ENCODE data around the gene ZMIZ1.

Gene ZMIZ1

DNA sequence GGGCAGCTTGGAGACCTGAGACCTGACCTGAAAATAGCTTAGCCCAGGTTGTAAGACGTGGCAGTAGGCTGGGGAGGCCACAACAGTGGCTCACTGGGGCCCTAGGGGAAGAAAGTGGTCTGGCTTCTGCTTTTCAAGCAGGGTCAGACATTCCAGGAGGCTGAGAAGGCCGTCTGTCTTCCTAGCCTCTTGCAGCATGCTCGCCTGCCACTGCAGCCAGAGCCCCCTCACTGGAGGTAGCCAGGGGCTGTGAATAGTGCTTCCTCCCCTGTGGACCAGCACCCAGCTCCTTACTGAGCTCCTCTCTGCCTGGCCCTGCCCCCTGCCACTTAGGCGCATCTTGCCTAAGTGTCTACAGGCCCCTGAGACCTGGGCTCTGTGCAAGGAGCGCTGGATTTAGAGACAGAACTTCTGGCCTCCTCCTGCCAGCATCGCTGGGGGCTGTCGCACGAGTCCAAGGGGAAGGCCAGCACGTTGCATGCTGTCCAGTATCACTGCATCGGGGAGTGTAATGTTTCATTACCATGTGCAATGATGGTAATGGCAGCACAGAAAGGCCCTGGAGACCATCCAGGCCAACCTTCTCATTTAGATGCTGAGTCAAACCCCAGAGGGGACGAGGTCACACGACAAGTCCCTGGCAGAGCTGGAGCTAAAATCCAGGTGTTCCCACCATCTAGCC lies 12.7 kb downstream of the ZMIZ1 start:
- no peak for DNase-seq (ENCODE audit: low read depth)

DNA sequence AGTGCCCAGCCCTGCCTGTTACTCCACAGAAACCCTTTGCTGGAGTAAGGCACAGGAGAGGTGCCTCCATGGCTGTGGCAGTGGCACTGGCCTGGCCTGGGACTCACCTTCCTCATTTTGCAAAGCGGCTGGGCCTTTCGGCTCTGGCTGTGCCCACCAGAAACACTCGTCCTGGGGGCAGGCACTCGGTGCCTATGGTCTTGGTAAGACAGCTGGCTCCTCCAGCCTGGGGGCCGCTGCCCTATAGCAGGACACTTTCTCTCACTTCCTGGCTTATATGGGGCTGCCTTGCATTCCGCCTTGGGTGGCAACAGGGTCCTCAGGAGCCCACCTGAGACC lies 13.2 kb downstream of the ZMIZ1 start:
- no peak for DNase-seq (ENCODE audit: low read depth)

DNA sequence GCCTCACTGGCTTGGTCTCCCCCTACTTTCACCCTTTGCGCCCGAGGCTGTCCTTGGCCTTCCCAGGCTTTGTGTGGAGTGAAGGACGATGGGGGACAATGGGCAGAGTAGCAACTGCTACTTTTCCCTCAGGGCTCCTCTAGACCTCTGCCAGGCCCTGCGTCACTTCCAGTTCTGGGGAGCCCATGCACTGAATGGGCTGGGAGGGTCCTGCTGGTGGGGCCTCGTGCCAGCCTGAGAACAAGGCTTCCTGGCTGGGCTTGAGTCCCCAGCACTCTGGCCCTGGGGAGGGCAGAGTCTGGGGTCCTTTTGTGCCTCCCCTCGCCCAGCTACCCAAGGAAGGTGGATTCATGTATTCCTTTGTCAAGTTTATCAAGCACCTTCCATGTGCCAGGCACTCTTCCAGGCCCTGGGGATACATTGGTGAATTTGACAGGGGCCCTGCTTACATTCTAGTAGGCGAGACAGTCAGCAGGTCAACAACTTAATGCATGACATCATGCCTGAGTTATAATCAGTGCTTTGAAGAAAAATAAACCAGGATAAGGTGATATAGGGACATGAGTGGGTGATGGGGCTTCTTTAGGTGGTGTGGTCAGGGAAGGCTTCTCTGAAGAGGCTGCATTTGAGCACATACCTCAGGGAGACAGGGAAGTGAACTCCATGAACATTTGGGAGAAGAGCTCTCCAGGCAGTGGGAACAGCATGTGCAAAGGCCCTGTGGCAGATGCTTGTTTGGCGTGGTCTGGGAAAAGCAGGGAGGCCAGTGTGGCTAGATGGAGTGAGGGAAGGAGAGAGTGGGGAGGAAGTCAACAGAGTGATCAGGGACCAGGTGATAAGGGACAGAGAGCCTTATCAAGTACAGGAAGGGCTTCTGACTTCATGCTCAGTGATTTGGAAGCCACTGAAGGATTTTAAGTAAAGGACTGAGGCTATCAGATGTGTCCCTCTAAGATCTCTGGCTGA lies 14.1 kb downstream of the ZMIZ1 start:
- no peak for DNase-seq (ENCODE audit: low read depth)

DNA sequence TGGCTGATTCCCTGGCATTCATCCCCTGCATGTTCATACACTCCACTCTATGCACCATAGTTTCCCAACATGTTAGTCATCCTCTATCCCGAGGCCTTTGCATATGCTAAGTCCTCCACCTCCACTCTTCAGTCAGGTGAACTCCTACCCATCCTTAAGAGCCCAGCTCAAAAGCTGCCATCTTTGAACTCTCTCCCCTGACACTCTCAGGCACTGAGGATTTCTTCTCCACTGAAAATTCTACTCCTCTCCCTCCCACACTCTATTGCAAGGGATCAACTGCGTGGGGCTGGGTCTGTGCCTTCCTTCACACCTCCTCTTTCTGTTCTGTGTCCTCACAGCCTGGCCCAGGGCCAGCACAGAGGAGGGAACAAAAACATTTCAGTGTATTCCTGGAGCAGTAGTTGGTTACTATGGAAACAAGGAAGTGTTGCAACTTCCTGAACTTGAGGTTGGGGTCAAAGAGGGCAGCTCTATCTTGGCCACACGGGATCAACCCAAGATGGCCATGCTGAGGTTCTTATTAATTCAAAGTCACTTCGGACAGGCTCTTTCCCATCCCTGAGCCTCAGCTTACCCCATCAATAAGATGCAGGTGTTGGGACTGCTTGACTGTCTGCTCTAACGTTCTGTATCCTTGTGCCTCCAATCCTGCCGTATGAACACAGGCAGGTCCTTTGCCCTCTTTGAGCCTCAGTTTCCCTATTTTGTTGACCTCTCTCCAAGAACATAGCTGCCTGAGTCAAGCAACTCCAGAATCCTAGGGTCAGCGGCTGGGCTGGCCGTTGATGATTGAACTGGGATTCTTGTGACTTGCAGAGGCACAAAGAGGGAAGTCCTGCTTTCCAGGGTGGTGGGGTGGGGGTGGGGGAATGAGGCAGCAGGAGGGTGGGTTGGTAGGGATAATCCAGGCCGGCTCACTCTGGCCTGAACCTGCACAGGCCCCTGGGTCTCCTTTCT lies 15.5 kb downstream of the ZMIZ1 start:
- DNase-seq (ENCODE audit: low read depth): no peak

DNA sequence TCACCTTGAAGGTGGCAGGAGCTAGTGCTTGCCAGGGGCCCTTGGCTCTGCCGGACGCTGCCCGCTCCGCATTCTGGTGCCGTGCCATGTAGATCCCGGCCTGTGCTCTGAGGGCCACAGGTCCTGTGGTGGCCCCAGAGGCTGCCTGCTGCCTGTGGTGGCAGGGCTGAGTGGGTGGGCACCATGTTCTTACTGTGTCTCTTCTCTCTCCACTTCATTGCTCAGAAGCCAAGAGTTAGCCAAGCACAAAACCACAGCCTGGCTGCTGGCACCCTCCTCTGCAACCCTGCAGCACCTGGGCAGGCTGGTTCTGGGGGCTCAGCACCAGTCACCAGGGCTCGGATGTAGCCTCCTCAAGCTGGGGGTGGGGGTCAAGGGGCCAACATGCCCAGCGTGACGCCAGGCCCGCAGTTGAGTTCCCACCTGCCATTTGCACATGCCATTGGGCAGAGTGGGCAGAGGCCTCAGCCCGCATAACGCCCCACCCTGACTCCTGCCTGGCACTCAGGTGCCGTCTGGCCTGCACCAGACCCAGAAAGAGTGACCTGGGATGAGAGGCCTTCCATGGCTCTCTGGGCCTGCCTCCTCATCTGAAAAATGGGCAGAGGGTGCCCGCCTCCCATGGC lies 16.3 kb downstream of the ZMIZ1 start:
- DNase-seq (ENCODE audit: low read depth): no peak

DNA sequence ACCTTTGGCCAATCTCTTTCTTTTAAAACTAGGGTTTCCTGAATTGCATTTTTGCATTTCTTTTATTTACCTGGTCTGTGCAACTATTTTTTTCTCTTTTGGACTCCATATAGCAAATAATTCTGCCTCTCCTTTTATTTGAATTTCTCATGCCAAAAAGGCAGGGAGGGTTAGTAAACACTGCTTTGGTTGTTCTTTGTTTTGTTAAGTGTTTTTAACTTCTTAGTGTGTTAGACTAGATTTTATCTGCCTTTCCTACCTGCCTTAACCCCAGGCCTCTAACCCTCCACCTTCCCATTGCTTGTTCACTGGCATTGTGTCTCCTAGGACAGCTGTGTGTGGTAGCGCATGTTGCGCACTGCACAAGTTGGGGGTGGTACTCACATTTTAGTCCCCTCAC lies 18.1 kb downstream of the ZMIZ1 start:
- no peak for DNase-seq (ENCODE audit: low read depth)

DNA sequence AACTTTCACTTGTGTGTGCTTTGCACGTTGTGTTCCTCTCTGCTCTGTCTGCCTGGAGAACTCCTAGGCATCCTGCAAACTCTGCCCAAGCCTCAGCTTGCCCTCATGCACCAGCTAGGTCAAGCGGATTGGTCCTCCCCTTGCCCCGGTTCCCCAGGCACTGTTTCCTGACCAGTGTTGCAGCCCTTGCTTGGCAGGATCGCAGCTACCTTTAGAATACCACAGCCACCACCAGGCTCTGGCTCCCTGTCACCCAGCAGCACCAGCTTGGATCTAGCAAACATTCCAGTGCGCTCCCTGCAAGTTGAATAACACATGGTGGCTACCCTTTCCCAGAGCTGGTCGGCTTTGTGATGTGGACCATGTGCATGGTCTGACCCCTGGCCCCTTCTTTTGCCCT lies 19.0 kb downstream of the ZMIZ1 start:
- DNase-seq (ENCODE audit: low read depth): no peak

DNA sequence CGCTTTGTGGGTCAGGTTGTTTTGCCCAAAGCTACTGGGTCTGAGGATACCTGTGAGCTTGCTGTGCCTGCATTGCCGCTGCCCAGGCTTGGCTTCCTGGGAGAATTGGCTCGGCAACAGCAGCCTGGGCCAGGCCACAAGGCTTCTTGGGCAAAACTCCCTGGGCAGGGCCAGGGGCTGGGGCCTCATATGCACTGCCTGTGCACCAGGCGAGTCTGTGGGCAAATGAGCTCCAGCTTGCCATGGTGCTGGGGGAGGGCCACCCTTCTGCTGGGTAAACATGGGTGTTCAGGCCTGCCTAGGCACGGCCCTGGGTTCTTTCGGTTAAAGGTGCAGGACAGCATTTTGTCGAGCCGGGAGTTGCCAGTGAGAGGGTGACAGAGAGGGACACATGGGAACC lies 19.4 kb downstream of the ZMIZ1 start:
- no peak for DNase-seq (ENCODE audit: low read depth)

DNA sequence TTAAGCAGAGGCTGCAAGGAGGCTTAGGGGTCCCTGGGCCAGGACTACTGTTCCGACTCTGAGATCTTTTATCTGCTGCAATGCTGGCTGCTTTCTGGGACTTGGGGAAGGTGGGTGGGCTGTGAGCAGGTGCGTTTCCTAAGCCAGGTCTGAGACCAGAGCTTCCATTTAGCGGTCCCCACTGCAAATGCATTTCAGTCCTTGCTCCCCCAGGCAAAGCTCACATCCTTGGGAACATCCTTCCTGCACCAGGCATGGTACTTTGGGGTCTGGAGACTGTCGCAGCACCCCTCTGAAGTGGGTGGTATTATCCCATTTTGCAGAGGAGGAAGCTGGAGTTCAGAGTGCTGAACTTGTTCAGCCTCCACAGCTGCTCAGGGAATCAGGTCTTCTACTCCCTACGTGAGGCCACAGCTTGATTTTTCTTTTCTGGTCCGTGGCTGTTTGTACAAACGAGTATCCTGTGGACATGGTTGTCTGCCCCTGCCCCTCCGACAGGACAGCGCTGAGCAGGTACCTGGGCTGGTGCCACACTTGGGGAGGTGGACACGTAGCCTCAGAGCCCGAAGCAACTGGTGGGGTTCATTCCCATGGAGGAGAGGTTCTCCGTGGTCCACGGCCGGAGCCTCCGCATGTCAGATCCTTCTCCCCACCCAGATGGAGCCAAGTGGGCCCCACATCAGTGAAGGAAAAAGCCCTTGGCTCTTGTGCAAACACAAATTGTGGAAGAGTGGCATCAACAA lies 20.0 kb downstream of the ZMIZ1 start:
- no peak for DNase-seq (ENCODE audit: low read depth)

DNA sequence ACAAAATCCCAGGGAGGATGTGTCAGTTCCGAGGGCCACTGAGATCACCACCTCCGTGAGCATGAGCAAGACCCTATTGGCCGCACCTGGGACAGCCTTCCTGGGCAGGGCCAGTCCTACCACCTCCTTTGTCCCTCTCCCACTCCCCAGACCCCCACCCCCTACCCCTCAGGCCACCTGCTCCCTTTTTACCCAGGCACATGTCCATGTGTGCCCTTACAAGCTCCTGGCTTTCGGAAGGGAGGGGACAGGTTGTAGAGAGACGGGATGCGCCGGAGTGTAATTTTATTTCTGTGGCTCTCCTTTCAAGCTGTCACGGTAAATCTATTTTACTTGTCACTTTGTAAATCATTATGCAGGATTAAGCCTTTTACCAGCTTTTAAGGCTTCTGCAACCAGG lies 20.9 kb downstream of the ZMIZ1 start:
- no peak for DNase-seq (ENCODE audit: low read depth)

DNA sequence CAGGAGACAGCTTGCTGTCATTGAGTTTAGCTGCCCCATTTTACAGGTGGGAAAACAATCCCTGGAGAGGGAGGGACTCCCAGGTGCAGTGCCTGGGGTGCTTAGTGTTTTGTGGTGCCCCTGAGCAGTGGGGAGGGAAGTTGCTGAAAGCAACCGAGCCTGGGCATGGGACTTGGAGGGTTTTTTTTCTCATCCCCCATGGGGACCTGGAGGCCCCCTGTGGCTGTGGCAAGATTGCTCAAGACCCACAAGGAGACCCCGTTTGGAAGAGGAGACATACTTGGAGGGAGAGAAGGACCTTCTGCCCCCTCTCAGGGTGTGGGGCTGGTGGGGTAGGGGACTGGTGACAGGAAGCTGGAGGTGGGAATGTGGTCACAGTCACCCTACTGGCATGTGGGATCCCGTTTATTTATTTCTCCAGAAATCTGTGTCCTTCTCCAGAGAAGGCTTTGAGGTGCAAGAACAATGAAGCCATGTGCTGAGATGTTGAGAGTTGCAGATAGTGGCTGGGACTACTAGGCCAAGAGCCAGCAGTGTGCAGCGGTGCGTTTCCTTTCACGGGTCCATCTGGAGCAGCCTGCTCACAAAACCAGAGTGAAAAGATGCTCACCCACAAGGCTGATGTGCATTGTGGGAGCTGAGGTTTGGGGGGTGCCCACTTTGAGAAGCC lies 21.5 kb downstream of the ZMIZ1 start:
- DNase-seq (ENCODE audit: low read depth): no peak

DNA sequence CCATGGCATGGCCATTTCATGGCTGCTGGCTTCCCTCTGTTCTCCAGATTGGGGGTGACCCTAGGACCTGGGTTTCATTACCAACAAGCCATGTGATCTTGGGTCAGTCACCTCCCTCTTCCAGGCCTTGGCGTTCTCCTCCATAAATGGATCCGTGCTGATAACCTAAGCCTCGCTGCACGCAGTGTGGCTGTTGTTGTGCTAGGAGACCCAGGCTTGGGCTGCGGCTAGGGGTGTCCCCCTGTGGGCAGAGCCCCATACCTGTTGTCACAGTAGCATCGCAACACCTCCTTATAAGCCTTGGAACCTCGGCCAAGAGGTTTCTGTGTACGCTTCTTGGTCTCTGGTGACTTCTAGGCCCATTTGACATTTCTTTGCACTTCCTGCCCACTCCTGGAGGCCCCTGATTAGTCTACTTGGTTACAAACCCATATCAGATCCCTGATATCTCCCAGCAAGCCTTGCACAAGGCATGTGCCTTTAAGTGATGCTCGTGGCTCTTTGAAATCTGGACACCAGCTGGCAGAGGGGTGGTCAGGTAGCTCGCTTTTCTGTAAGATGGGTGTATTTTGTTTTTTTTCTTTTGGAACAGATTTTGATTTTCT lies 23.6 kb downstream of the ZMIZ1 start:
- no peak for DNase-seq (ENCODE audit: low read depth)

DNA sequence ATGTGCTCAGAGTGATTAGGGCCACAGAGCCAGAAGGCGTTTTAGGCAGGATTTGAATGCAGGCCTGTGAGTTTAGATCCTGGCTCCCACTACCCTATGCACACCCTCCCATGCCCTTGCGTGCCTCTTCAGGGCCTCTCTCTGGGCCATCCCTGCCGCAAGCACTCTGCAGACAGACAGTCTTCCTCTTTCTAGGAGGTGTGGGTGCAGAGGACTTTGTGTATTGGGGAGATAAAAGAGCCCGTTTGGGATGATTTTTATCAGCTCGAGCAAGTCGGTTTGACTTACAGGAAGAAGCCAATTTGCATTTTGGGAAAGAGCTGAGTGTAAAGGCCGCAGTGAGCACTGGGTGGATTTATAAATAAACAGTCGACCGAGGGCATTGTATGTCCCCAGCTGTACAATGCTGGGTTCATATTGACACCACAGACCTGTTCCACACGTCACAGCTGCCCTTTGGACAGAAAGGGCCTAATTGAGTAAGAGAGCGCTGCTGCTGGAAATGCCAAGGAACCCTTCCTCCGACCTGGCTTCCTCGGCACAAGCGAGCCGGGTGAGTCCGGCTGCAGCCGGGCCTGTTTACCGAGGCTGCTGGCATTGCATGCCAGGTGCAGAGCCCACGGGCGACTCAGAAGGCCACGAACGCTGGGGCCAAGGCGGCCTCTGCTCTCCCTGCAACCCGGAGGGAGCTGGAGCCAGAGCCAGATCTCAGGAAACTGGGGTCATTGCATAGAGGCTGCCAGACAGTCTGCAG lies 25.1 kb downstream of the ZMIZ1 start:
- DNase-seq (ENCODE audit: low read depth): no peak

DNA sequence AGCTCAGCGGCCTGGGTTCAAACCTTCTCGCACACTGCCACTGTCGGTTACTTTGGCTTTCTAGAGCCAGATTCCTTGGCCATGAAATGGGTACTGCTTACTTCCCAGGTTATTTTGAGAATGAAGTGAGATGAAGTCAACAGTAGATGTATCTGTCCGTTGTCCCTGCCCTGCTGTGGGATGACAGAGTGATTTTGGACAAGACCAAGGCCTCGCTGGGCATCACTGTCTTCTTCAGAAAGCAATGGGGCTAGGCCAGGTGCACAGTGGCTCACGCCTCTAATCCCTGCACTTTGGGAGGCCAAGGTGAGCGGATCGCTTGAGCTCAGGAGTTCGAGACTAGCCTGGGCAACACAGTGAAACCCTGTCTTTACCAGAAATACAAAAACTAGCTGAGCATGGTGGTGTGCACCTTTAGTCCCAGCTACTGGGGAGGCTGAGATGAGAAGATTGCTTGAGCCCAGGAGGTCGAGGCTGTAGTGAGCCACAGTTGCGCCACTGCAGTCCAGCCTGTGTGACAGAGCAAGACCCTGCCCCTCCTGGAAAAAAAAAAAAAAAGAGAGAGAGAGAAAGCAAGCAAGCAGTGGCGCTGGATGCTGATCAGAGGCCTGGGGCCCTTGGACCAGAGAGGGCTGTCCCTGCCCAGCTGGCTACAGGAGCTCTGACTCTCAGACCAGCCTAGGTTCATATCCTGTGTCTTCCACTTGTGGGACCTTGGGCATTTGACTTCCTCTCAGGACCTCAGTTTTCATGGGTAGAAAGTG lies 25.8 kb downstream of the ZMIZ1 start:
- no peak for DNase-seq (ENCODE audit: low read depth)

DNA sequence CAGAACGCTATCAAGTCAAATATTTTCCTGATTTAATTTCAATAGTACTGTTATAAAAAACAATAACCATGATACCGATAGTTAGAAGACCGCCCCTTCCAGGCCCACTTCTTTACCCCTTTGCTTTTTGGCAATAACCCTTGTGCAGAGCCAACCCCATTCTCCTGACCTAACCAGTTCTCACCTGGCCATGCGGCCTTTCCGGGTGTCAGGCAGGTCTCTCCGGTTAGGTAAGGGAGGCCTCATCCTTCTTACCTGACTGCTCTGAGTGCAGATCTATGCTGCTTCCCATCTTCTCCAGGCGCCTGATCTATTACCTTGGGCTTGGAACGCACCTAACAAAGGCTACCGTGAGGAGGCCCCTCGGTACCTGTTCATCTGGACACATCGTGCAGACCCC lies 26.6 kb downstream of the ZMIZ1 start:
- DNase-seq (ENCODE audit: low read depth): no peak

DNA sequence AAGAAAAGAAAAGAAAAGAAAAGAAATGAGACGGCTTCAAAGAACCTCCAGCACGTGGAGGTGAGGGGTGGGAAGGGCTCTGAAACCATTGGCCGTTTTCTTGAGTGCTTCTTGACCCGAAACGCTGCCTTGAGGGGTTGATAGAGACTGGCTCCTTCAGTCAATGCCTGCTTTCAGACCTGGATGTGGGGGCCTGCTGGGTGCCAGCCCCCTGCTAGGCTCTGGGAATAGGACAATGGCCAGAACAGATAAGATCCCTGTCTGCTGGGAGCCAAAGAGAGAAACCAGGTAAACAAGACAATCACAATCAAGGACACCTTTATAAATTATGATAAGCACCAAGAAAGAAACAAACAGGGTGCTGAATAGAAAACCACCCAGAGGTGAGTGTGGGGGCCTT lies 27.7 kb downstream of the ZMIZ1 start:
- DNase-seq (ENCODE audit: low read depth): no peak

DNA sequence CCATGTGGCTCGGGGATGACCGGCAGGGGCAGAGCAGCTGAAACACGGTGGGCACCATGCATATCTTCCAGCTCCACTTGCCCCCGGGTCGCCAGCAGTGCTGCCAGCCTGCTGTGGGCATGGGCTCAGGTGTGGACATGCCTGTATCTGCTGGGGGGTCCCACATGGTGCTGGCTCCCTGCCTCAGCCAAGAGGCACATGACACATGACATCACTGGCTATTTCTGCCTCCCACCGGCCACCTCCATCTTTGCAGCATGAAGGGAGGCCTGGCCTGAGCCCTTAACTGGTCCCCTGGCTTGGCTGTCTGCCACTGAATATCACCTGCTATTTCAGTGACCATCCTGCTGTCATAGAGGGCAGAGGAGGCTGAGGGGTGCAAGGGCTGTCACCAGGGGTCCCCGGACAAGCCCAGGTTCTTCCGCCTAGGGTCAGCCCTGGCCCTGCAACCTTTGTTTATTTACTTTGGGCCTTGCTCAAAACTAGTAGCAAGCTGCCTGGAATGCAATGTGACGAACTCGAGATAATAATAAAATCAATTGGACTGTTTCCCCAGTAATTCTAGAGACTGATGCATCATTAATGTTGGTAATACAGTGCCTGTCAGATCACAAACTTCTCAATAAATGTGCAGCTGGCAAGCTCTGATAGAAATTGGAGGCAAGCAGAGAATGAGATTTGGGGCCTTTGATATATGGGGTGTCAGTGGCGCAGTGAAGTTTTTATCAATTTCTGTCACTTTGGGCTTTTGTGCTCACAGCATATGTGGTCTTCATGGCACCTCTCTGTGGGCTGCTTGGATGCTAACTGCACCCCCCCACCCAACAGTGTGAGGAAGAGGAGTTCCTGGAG lies 28.5 kb downstream of the ZMIZ1 start:
- no peak for DNase-seq (ENCODE audit: low read depth)

DNA sequence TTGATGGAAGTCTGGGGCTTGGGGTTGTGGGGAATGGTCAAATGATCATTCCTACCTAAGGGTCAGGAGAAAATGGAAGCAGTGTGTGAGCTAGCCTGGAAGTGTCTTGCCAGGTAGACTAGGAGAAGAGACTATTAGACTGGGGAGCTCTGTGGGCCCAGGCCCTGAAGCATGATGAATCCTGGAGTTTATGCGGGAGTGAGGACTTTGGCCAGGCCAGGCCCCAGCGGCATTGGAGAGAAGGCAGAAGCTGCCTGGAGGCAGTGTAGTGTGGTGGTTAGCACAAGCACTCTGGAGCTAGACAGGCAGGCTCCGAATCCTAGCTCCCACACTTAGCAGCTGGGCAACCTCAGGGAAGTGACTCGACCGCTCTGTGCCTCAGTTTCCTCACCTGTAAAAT lies 29.3 kb downstream of the ZMIZ1 start:
- no peak for DNase-seq (ENCODE audit: low read depth)
